ENCODE results near the gene HLA-DQA2.
"Not testable (repeated sequence)": the region's sequence is repeated elsewhere in the genome, so short reads cannot be mapped to it uniquely, and the experiment has no call there.

The HLA-DQA2 gene

GRCh38 chr6:32775071-32775470 is 33.9 kb downstream of the HLA-DQA2 start:
- H3K4me3 ChIP-seq (ENCODE audit: low read length in 2 of 2): no peak overlapping the region
- H3K27me3 ChIP-seq (ENCODE audit: control insufficient read depth in 1 of 2, insufficient read depth in 2 of 2, low read length in 2 of 2): peaks cover 0 to 2% of the 10 kb centered on the region in 2 donors
- H3K9ac ChIP-seq (ENCODE audit: low read length in 2 of 2): no peak overlapping the region
- H3K27ac ChIP-seq (ENCODE audit: low read length): no peak overlapping the region
- H3K9me3 ChIP-seq (ENCODE audit: control insufficient read depth in 2 of 2, low read length in 2 of 2): no peaks in the 10 kb centered on the region
- no peaks in the 10 kb centered on the region for H3K4me1 ChIP-seq (ENCODE audit: control insufficient read depth, insufficient read depth, low read length)
- no peaks in the 10 kb centered on the region for H3K36me3 ChIP-seq (ENCODE audit: control insufficient read depth in 2 of 2, insufficient read depth in 2 of 2, low read length in 2 of 2)

GRCh38 chr6:32779036-32779435 is 37.8 kb downstream of the HLA-DQA2 start:
- Histone ChIP-seq H3K4me1 (ENCODE audit: control insufficient read depth, insufficient read depth, low read length) (no peaks in the 10 kb centered on the region), H3K27ac (ENCODE audit: low read length) (no peak overlapping the region), H3K4me3 (ENCODE audit: low read length in 2 of 2) (no peak overlapping the region), H3K27me3 (ENCODE audit: control insufficient read depth in 1 of 2, insufficient read depth in 2 of 2, low read length in 2 of 2) (peaks cover 0 to 4% of the 10 kb centered on the region in 2 donors), H3K36me3 (ENCODE audit: control insufficient read depth in 2 of 2, insufficient read depth in 2 of 2, low read length in 2 of 2) (no peaks in the 10 kb centered on the region), H3K9ac (ENCODE audit: low read length in 2 of 2) (no peak overlapping the region), H3K9me3 (ENCODE audit: control insufficient read depth in 2 of 2, low read length in 2 of 2) (no peaks in the 10 kb centered on the region)

- H3K9ac ChIP-seq (ENCODE audit: low read length in 2 of 2); H3K4me3 ChIP-seq (ENCODE audit: low read length in 2 of 2); H3K27ac ChIP-seq (ENCODE audit: low read length); H3K27me3 ChIP-seq (ENCODE audit: control insufficient read depth in 1 of 2, insufficient read depth in 2 of 2, low read length in 2 of 2); H3K4me1 ChIP-seq (ENCODE audit: control insufficient read depth, insufficient read depth, low read length); H3K9me3 ChIP-seq (ENCODE audit: control insufficient read depth in 2 of 2, low read length in 2 of 2); H3K36me3 ChIP-seq (ENCODE audit: control insufficient read depth in 2 of 2, insufficient read depth in 2 of 2, low read length in 2 of 2): not testable (repeated sequence)
These were observed 41.7 kb downstream of the HLA-DQA2 start for GRCh38 chr6:32782923-32783322.

- Histone ChIP-seq H3K9ac (ENCODE audit: low read length in 2 of 2) (no peak overlapping the region), H3K27ac (ENCODE audit: low read length) (no peak overlapping the region), H3K36me3 (ENCODE audit: control insufficient read depth in 2 of 2, insufficient read depth in 2 of 2, low read length in 2 of 2) (no peaks in the 10 kb centered on the region), H3K4me1 (ENCODE audit: control insufficient read depth, insufficient read depth, low read length) (no peaks in the 10 kb centered on the region), H3K4me3 (ENCODE audit: low read length in 2 of 2) (no peak overlapping the region), H3K27me3 (ENCODE audit: control insufficient read depth in 1 of 2, insufficient read depth in 2 of 2, low read length in 2 of 2) (peaks cover 2 to 3% of the 10 kb centered on the region in 2 donors), H3K9me3 (ENCODE audit: control insufficient read depth in 2 of 2, low read length in 2 of 2) (no peaks in the 10 kb centered on the region)
These were observed 44.8 kb downstream of the HLA-DQA2 start for GRCh38 chr6:32785781-32786533.

GRCh38 chr6:32790306-32790705 is 49.1 kb downstream of the HLA-DQA2 start:
- H3K36me3 ChIP-seq (ENCODE audit: control insufficient read depth in 2 of 2, insufficient read depth in 2 of 2, low read length in 2 of 2): no peaks in the 10 kb centered on the region
- H3K4me1 ChIP-seq (ENCODE audit: control insufficient read depth, insufficient read depth, low read length): no peaks in the 10 kb centered on the region
- H3K9ac ChIP-seq (ENCODE audit: low read length in 2 of 2): no peak overlapping the region
- no peak overlapping the region for H3K4me3 ChIP-seq (ENCODE audit: low read length in 2 of 2)
- peaks cover 12 to 13% of the 10 kb centered on the region in 2 donors for H3K27me3 ChIP-seq (ENCODE audit: control insufficient read depth in 1 of 2, insufficient read depth in 2 of 2, low read length in 2 of 2)
- H3K9me3 ChIP-seq (ENCODE audit: control insufficient read depth in 2 of 2, low read length in 2 of 2): no peaks in the 10 kb centered on the region
- no peak overlapping the region for H3K27ac ChIP-seq (ENCODE audit: low read length)

GRCh38 chr6:32792901-32793435 is 51.8 kb downstream of the HLA-DQA2 start:
- Histone ChIP-seq H3K27me3 (ENCODE audit: control insufficient read depth in 1 of 2, insufficient read depth in 2 of 2, low read length in 2 of 2) (peaks cover 12 to 18% of the 10 kb centered on the region in 2 donors), H3K27ac (ENCODE audit: low read length) (no peak overlapping the region), H3K4me1 (ENCODE audit: control insufficient read depth, insufficient read depth, low read length) (peaks cover 4% of the 10 kb centered on the region), H3K9ac (ENCODE audit: low read length in 2 of 2) (no peak overlapping the region), H3K36me3 (ENCODE audit: control insufficient read depth in 2 of 2, insufficient read depth in 2 of 2, low read length in 2 of 2) (no peaks in the 10 kb centered on the region), H3K9me3 (ENCODE audit: control insufficient read depth in 2 of 2, low read length in 2 of 2) (no peaks in the 10 kb centered on the region), H3K4me3 (ENCODE audit: low read length in 2 of 2) (no peak overlapping the region)

- Histone ChIP-seq H3K27me3 (ENCODE audit: control insufficient read depth in 1 of 2, insufficient read depth in 2 of 2, low read length in 2 of 2) (peaks cover 12 to 18% of the 10 kb centered on the region in 2 donors), H3K9ac (ENCODE audit: low read length in 2 of 2) (no peak overlapping the region), H3K36me3 (ENCODE audit: control insufficient read depth in 2 of 2, insufficient read depth in 2 of 2, low read length in 2 of 2) (no peaks in the 10 kb centered on the region), H3K4me1 (ENCODE audit: control insufficient read depth, insufficient read depth, low read length) (peaks cover 4% of the 10 kb centered on the region), H3K9me3 (ENCODE audit: control insufficient read depth in 2 of 2, low read length in 2 of 2) (peaks cover 0 to 6% of the 10 kb centered on the region in 2 donors), H3K27ac (ENCODE audit: low read length) (no peak overlapping the region), H3K4me3 (ENCODE audit: low read length in 2 of 2) (no peak overlapping the region)
These were observed 53.3 kb downstream of the HLA-DQA2 start for GRCh38 chr6:32794510-32794909.
